Type B pancreatic cell (in vitro differentiated cells): Measurements from ENCODE around the gene AMOT. TPM values are rescaled to one million over a fixed set of nuclear protein-coding genes. Genes with fewer than 3 reads are reported as not detected.

Experiments used
- DNase-seq: peaks from one replicate; pipeline ENCODE4 v3.0.0; 2021; ENCODE audit warnings: mixed read lengths; ENCODE audit not compliant: unreplicated experiment; ENCODE audit errors: extremely low spot score
- H3K27ac Mint-ChIP-seq: 2 replicates; pipeline ENCODE4 v1.8.0; 2021; ENCODE audit warnings: mild to moderate bottlenecking, mixed read lengths
- H3K27me3 Mint-ChIP-seq: 2 replicates; pipeline ENCODE4 v1.8.0; 2021; ENCODE audit warnings: mixed read lengths
- H3K36me3 Mint-ChIP-seq: 2 replicates; pipeline ENCODE4 v1.8.0; 2021; ENCODE audit warnings: mixed read lengths
- H3K4me1 Mint-ChIP-seq: one replicate; pipeline ENCODE4 v1.8.0; 2021; ENCODE audit warnings: mixed read lengths; ENCODE audit not compliant: unreplicated experiment
- H3K4me3 Mint-ChIP-seq: 2 replicates; pipeline ENCODE4 v1.8.0; 2021; ENCODE audit warnings: mild to moderate bottlenecking, mixed read lengths
- H3K9me3 Mint-ChIP-seq: 2 replicates; pipeline ENCODE4 v1.8.0; 2021; ENCODE audit warnings: mixed read lengths
- CTCF ChIP-seq: fragments of 200-600 bp; sonication (generic); conservative IDR thresholded peaks from 2 replicates; pipeline ENCODE4 v1.5.0; 2021; ENCODE audit warnings: antibody characterized with exemption, mild to moderate bottlenecking
- long read RNA-seq: library from polyadenylated mRNA; unstranded; transcript quantifications from one replicate; pipeline ENCODE4 v2.0.0, GENCODE V29; 2020
- total RNA-seq: library from RNA; stranded (reverse); gene quantifications from 2 replicates; pipeline ENCODE4 v1.2.1, GENCODE V29; 2021; ENCODE audit warnings: low replicate concordance

Gene AMOT, protein sequence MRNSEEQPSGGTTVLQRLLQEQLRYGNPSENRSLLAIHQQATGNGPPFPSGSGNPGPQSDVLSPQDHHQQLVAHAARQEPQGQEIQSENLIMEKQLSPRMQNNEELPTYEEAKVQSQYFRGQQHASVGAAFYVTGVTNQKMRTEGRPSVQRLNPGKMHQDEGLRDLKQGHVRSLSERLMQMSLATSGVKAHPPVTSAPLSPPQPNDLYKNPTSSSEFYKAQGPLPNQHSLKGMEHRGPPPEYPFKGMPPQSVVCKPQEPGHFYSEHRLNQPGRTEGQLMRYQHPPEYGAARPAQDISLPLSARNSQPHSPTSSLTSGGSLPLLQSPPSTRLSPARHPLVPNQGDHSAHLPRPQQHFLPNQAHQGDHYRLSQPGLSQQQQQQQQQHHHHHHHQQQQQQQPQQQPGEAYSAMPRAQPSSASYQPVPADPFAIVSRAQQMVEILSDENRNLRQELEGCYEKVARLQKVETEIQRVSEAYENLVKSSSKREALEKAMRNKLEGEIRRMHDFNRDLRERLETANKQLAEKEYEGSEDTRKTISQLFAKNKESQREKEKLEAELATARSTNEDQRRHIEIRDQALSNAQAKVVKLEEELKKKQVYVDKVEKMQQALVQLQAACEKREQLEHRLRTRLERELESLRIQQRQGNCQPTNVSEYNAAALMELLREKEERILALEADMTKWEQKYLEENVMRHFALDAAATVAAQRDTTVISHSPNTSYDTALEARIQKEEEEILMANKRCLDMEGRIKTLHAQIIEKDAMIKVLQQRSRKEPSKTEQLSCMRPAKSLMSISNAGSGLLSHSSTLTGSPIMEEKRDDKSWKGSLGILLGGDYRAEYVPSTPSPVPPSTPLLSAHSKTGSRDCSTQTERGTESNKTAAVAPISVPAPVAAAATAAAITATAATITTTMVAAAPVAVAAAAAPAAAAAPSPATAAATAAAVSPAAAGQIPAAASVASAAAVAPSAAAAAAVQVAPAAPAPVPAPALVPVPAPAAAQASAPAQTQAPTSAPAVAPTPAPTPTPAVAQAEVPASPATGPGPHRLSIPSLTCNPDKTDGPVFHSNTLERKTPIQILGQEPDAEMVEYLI
- 235 and 507 TPM in 2 replicates for total RNA-seq
- long read RNA-seq, partial matches to known transcripts = 9 of 126 reads
- long read RNA-seq, other reads (novel, unspliced or antisense) = 117 of 126 reads

- H3K36me3 Mint-ChIP-seq = peaks cover 7% of the 10 kb centered on the region
- TF ChIP-seq CTCF = no peak
- peak; percentile 92 for DNase-seq
- H3K27me3 Mint-ChIP-seq = no peaks in the 10 kb centered on the region
- H3K4me1 Mint-ChIP-seq = peaks cover 61% of the 10 kb centered on the region
- peak within 1 kb of the TSS; percentile 96 for H3K4me3 Mint-ChIP-seq
- H3K9me3 Mint-ChIP-seq = peaks cover 3% of the 10 kb centered on the region
- H3K27ac Mint-ChIP-seq = peak within 1 kb of the TSS; percentile 97
These were observed at the start of gene AMOT for GRCh38 chrX:112840382-112841113. Gene AMOT (minus strand): TSS chrX:112840831. CDS start chrX:112823126, 17,705 bp downstream.

- Mint-ChIP-seq H3K27me3 (no peaks in the 10 kb centered on the region), H3K4me3 (no peak overlapping the region), H3K9me3 (no peaks in the 10 kb centered on the region), H3K4me1 (peaks cover 24% of the 10 kb centered on the region), H3K36me3 (no peaks in the 10 kb centered on the region), H3K27ac (no peak overlapping the region)
- no peak for TF ChIP-seq CTCF
- no peak for DNase-seq
These were observed 48.8 kb upstream of the AMOT start for GRCh38 chrX:112889400-112889799.

- no peaks in the 10 kb centered on the region for H3K36me3 Mint-ChIP-seq
- H3K4me1 Mint-ChIP-seq = peaks cover 24% of the 10 kb centered on the region
- no peaks in the 10 kb centered on the region for H3K27me3 Mint-ChIP-seq
- no peak for DNase-seq
- no peak for TF ChIP-seq CTCF
- peak overlapping the region; percentile 32 for H3K27ac Mint-ChIP-seq
- H3K4me3 Mint-ChIP-seq = no peak overlapping the region
- H3K9me3 Mint-ChIP-seq = no peaks in the 10 kb centered on the region
These were observed 48.3 kb upstream of the AMOT start for GRCh38 chrX:112888916-112889315.

GRCh38 chrX:112877771-112878173, 37.1 kb upstream of the AMOT start:
- DNase-seq = no peak
- no peak for TF ChIP-seq CTCF
- peaks cover 22% of the 10 kb centered on the region for H3K4me1 Mint-ChIP-seq
- no peak overlapping the region for H3K27ac Mint-ChIP-seq
- no peaks in the 10 kb centered on the region for H3K27me3 Mint-ChIP-seq
- no peaks in the 10 kb centered on the region for H3K36me3 Mint-ChIP-seq
- no peak overlapping the region for H3K4me3 Mint-ChIP-seq
- peaks cover 4% of the 10 kb centered on the region for H3K9me3 Mint-ChIP-seq

DNA sequence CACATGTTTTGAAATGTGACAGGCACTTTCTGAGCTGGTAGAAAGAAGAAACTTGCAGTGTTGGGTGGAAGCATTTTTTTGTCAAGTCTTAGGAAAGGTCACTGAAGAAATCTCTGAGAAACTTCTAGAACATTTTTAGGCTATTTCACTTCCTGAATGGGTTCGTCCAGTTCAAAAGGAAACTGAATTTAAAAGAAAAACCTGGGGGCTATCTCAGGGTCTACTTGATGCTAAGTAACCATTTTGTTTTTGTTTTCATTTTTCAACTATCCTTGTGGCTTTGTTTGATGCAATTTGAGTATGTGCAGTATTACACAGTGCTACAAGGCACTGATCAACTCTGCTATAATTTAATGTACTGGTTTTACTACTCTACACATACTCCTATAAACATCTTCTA, 34.0 kb upstream of the AMOT start:
- no peak for TF ChIP-seq CTCF
- Mint-ChIP-seq H3K9me3 (peaks cover 1% of the 10 kb centered on the region), H3K27me3 (no peaks in the 10 kb centered on the region), H3K4me3 (no peak overlapping the region), H3K36me3 (no peaks in the 10 kb centered on the region), H3K4me1 (peaks cover 22% of the 10 kb centered on the region), H3K27ac (no peak overlapping the region)
- no peak for DNase-seq
